Measurements from ENCODE around the gene PACS2.

- TF ChIP-seq, protein P1, sequence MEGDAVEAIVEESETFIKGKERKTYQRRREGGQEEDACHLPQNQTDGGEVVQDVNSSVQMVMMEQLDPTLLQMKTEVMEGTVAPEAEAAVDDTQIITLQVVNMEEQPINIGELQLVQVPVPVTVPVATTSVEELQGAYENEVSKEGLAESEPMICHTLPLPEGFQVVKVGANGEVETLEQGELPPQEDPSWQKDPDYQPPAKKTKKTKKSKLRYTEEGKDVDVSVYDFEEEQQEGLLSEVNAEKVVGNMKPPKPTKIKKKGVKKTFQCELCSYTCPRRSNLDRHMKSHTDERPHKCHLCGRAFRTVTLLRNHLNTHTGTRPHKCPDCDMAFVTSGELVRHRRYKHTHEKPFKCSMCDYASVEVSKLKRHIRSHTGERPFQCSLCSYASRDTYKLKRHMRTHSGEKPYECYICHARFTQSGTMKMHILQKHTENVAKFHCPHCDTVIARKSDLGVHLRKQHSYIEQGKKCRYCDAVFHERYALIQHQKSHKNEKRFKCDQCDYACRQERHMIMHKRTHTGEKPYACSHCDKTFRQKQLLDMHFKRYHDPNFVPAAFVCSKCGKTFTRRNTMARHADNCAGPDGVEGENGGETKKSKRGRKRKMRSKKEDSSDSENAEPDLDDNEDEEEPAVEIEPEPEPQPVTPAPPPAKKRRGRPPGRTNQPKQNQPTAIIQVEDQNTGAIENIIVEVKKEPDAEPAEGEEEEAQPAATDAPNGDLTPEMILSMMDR (IDR thresholded peaks at IDR 0.05), result no peak
- TF ChIP-seq ZFX (IDR thresholded peaks at IDR 0.05; ENCODE audit: borderline replicate concordance), result no peak
Measured at GRCh38 chr14:105312973-105313372, 1.6 kb upstream of the PACS2 start.
